Measurements from ENCODE around the gene S100A12. TPM values are rescaled to one million over a fixed set of nuclear protein-coding genes. Genes with fewer than 3 reads are reported as not detected.

The S100A12 gene
- total RNA-seq, 4 donors from 2014 or later, result 2.2 to 2.9 TPM; not detected in 2

DNA sequence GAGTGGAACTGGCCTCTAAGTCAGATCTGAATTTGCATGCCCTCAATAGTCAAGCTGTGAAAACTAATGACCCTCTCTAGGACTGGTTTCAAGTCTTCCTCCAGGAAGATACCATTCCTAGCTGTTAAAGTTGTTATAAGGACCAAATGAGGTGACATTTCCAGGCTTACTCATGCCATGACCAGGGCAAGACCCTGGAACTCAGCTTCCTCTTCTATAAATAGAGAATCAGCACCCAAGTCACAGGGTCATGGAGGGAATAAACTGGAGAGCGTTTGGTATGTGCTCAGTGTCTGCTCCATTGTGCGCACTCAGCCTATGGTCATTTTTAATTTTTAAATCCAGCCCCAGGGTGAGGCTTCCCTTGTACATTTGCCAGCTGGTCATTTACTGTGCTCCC lies 15.2 kb downstream of the S100A12 start:
- Histone ChIP-seq H3K27ac (peak overlapping the region in 1 of 4 donors; percentile 37), H3K4me3 (no peak overlapping the region), H3K4me1 (peaks cover 5 to 26% of the 10 kb centered on the region in 2 donors), H3K27me3 (no peaks in the 10 kb centered on the region), H3K9me3 (no peaks in the 10 kb centered on the region), H3K36me3 (no peaks in the 10 kb centered on the region)
- in situ Hi-C loops (cut with MboI; ENCODE audit: low sequenced_read_pairs in 4 of 4) (loop anchor here in 2 of 4 donors (25.0 kb wide), 2 partner anchors 377 to 652 kb away; partner anchors contain the start of gene INTS3 (in 1 of the 2)), intact Hi-C loops (cut with DNase I; ENCODE audit: low total_unique reads) (no loop called here)
- DNase-seq (no peak), ATAC-seq (peak in 1 of 2 donors; percentile 27)
- no peak for TF ChIP-seq POLR2A (IDR thresholded peaks at IDR 0.05)
- TF ChIP-seq, protein P1, sequence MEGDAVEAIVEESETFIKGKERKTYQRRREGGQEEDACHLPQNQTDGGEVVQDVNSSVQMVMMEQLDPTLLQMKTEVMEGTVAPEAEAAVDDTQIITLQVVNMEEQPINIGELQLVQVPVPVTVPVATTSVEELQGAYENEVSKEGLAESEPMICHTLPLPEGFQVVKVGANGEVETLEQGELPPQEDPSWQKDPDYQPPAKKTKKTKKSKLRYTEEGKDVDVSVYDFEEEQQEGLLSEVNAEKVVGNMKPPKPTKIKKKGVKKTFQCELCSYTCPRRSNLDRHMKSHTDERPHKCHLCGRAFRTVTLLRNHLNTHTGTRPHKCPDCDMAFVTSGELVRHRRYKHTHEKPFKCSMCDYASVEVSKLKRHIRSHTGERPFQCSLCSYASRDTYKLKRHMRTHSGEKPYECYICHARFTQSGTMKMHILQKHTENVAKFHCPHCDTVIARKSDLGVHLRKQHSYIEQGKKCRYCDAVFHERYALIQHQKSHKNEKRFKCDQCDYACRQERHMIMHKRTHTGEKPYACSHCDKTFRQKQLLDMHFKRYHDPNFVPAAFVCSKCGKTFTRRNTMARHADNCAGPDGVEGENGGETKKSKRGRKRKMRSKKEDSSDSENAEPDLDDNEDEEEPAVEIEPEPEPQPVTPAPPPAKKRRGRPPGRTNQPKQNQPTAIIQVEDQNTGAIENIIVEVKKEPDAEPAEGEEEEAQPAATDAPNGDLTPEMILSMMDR (IDR thresholded peaks at IDR 0.05 in 4 of 5, conservative IDR thresholded peaks at IDR 0.05 in 1 of 5), result no peak

GRCh38 chr1:153359241-153359640 lies 16.2 kb downstream of the S100A12 start:
- intact Hi-C loops (cut with DNase I; ENCODE audit: low total_unique reads) (loop anchor here (5.0 to 10.0 kb wide), 3 partner anchors 33 to 386 kb away; partner anchors contain the start of genes S100A2 and S100A8), in situ Hi-C loops (cut with MboI; ENCODE audit: low sequenced_read_pairs in 4 of 4) (loop anchor here in 2 of 4 donors (10.0 to 25.0 kb wide), 3 partner anchors 136 to 653 kb away; partner anchors contain the start of gene INTS3 (in 1 of the 2))
- H3K4me1 ChIP-seq, result peaks cover 5 to 17% of the 10 kb centered on the region in 2 donors
- no peaks in the 10 kb centered on the region for H3K36me3 ChIP-seq
- H3K9me3 ChIP-seq, result no peaks in the 10 kb centered on the region
- ATAC-seq (no peak), DNase-seq (no peak)
- no peak overlapping the region for H3K27ac ChIP-seq
- no peaks in the 10 kb centered on the region for H3K27me3 ChIP-seq
- H3K4me3 ChIP-seq, result peak overlapping the region in 1 of 4 donors; percentile 14
- no peak for TF ChIP-seq POLR2A (IDR thresholded peaks at IDR 0.05)
- TF ChIP-seq, protein P1 (IDR thresholded peaks at IDR 0.05 in 4 of 5, conservative IDR thresholded peaks at IDR 0.05 in 1 of 5), result no peak

- Histone ChIP-seq H3K9me3 (no peaks in the 10 kb centered on the region), H3K27me3 (no peaks in the 10 kb centered on the region), H3K36me3 (no peaks in the 10 kb centered on the region), H3K4me1 (peaks cover 5 to 16% of the 10 kb centered on the region in 2 donors), H3K4me3 (peak overlapping the region in 1 of 4 donors; percentile 14), H3K27ac (peak overlapping the region in 1 of 4 donors; percentile 25)
- in situ Hi-C loops (cut with MboI; ENCODE audit: low sequenced_read_pairs in 4 of 4) (loop anchor here in 2 of 4 donors (10.0 to 25.0 kb wide), 3 partner anchors 136 to 654 kb away; partner anchors contain the start of gene INTS3 (in 1 of the 2)), intact Hi-C loops (cut with DNase I; ENCODE audit: low total_unique reads) (loop anchor here (5.0 to 10.0 kb wide), 3 partner anchors 34 to 386 kb away; partner anchors contain the start of genes S100A2 and S100A8)
- ATAC-seq (no peak), DNase-seq (no peak)
- TF ChIP-seq POLR2A (IDR thresholded peaks at IDR 0.05), result no peak
- TF ChIP-seq, protein P1 (IDR thresholded peaks at IDR 0.05 in 4 of 5, conservative IDR thresholded peaks at IDR 0.05 in 1 of 5), result no peak
Measured at GRCh38 chr1:153358691-153358975, 16.8 kb downstream of the S100A12 start.

DNA sequence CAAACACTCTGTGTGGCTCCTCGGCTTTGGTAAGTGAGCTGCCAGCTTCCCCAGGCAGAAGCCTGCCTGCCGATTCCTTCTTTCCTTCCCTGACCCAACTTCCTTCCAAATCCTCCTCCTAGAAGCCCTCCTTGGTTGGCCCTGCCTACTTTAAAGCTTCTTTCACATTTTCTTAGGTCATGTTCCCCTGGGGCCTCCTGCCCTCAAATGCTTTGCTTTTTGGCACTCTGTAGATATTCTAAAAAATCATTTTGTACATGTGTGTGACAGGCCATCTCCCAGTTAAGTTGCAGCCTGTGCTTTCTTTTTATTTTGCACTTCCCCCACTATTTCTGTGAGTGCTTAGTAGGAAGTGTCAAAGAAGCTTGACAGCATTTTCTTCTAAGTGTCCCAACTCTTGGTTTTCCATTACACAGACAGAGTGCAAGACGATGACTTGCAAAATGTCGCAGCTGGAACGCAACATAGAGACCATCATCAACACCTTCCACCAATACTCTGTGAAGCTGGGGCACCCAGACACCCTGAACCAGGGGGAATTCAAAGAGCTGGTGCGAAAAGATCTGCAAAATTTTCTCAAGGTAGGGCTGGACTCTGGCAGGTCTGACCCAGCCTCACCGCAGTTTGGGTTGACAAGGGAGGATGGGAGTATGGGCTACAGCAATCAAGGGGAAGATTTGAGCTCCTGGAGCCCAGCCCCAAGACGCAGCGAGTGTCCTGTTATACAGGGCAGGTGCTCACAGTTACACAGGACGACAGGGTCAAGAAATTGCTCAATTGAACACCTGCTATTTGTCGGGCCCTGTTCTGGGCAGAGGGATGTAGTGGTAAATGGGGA lies 17.3 kb downstream of the S100A12 start, which contains the start of gene S100A9:
Gene S100A9, plus strand, starts transcription at position 2 of the 838 bp plus-strand sequence. Its CDS starts 430 bp downstream, at position 432.
- Histone ChIP-seq H3K36me3 (no peaks in the 10 kb centered on the region), H3K4me3 (peak within 1 kb of the TSS in 1 of 4 donors; percentile 14), H3K4me1 (peaks cover 5 to 16% of the 10 kb centered on the region in 2 donors), H3K9me3 (no peaks in the 10 kb centered on the region), H3K27me3 (no peaks in the 10 kb centered on the region), H3K27ac (peak within 1 kb of the TSS in 3 of 4 donors; percentile 25 to 55 (median 50))
- intact Hi-C loops (cut with DNase I; ENCODE audit: low total_unique reads), result loop anchor here (5.0 to 10.0 kb wide), 3 partner anchors 34 to 387 kb away; partner anchors contain the start of genes S100A2 and S100A8
- TF ChIP-seq POLR2A (IDR thresholded peaks at IDR 0.05), result peak in 1 of 2 donors; percentile 19
- TF ChIP-seq, protein P1 (IDR thresholded peaks at IDR 0.05 in 4 of 5, conservative IDR thresholded peaks at IDR 0.05 in 1 of 5), result no peak
- peak in 1 of 2 donors; percentile 35 for ATAC-seq
- in situ Hi-C loops (cut with MboI; ENCODE audit: low sequenced_read_pairs in 4 of 4), result loop anchor here in 2 of 4 donors (10.0 to 25.0 kb wide), 3 partner anchors 137 to 654 kb away; partner anchors contain the start of gene INTS3 (in 1 of the 2)
- DNase-seq, result no peak
